ENCODE measurements around the gene SNAPC3. TPM values are rescaled to one million over a fixed set of nuclear protein-coding genes. Genes with fewer than 3 reads are reported as not detected.

Gene SNAPC3
- total RNA-seq, 1 experiment from 2014 or later = 33.5 TPM

- no peak for TF ChIP-seq ZNF423 (CRISPR knock-in tag; IDR thresholded peaks at IDR 0.05)
- no peak for TF ChIP-seq AR (CRISPR knock-in tag; IDR thresholded peaks at IDR 0.05)
- no peak for TF ChIP-seq IRF1 (CRISPR knock-in tag; IDR thresholded peaks at IDR 0.05)
- no peak for TF ChIP-seq USF1 (CRISPR knock-in tag; IDR thresholded peaks at IDR 0.05)
- no peak for TF ChIP-seq HMGXB4 (CRISPR knock-in tag; IDR thresholded peaks at IDR 0.05)
- no peak for TF ChIP-seq ZNF396 (CRISPR knock-in tag; IDR thresholded peaks at IDR 0.05; ENCODE audit: borderline replicate concordance)
- TF ChIP-seq GABPB1 (CRISPR knock-in tag; IDR thresholded peaks at IDR 0.05) = no peak
- no peak for TF ChIP-seq SMAD4 (CRISPR knock-in tag; IDR thresholded peaks at IDR 0.05)
- TF ChIP-seq ELF4 (CRISPR knock-in tag; IDR thresholded peaks at IDR 0.05; ENCODE audit: low read depth) = no peak
- TF ChIP-seq NFATC4 (CRISPR knock-in tag; IDR thresholded peaks at IDR 0.05) = no peak
- TF ChIP-seq ATF3 (CRISPR knock-in tag; conservative IDR thresholded peaks at IDR 0.05) = no peak
- no peak for TF ChIP-seq CBFB (CRISPR knock-in tag; IDR thresholded peaks at IDR 0.05; ENCODE audit: low read depth)
- no peak for TF ChIP-seq E2F1 (CRISPR knock-in tag; IDR thresholded peaks at IDR 0.05)
- TF ChIP-seq NFYB (CRISPR knock-in tag; conservative IDR thresholded peaks at IDR 0.05; ENCODE audit: low read depth) = no peak
- TF ChIP-seq RORB (CRISPR knock-in tag; IDR thresholded peaks at IDR 0.05) = no peak
- TF ChIP-seq PREB (CRISPR knock-in tag; IDR thresholded peaks at IDR 0.05; ENCODE audit: borderline replicate concordance) = no peak
- no peak for TF ChIP-seq MYBL2 (CRISPR knock-in tag; IDR thresholded peaks at IDR 0.05)
- 0 out of 2 replicates have a peak, but pooled peaks have one; percentile 28 for ATAC-seq
- Mint-ChIP-seq H3K27me3 (ENCODE audit: low read depth) (no peaks in the 10 kb centered on the region), H3K9me3 (peaks cover 19% of the 10 kb centered on the region), H3K4me1 (peaks cover 44% of the 10 kb centered on the region), H3K27ac (no peak overlapping the region), H3K36me3 (peaks cover 83% of the 10 kb centered on the region), H3K4me3 (no peak overlapping the region)
- CTCF ChIA-PET = interaction anchor here (1.1 kb wide), 1 partner anchor 14 kb away, joined by 4 read pairs; no protein-coding TSS in a partner anchor
- POLR2A ChIA-PET = no interaction called here
- no peak for DNase-seq (ENCODE audit: low spot score)
Measured at GRCh38 chr9:15498246-15498995, 75.7 kb downstream of the SNAPC3 start.
